H9 (cell line): ENCODE results near the gene NPPC. TPM values are rescaled to one million over a fixed set of nuclear protein-coding genes. Genes with fewer than 3 reads are reported as not detected.

Experiments used
- DNase-seq: peaks from one replicate; pipeline ENCODE4 v3.0.0-alpha.2; 2017
- H2AFZ ChIP-seq: one replicate; pipeline ENCODE4 v1.6.1; 2013; ENCODE audit warnings: mild to moderate bottlenecking, low read length, control low read depth, moderate library complexity
- H2AK5ac ChIP-seq: 2 replicates; pipeline ENCODE4 v1.6.1; 2013; ENCODE audit warnings: low read length, control low read depth, mixed read lengths; ENCODE audit not compliant: insufficient read length
- H2BK120ac ChIP-seq: one replicate; pipeline ENCODE4 v1.6.1; 2013; ENCODE audit warnings: low read depth, mild to moderate bottlenecking, low read length, control low read depth, inconsistent platforms; ENCODE audit not compliant: poor library complexity, severe bottlenecking
- H2BK12ac ChIP-seq: 2 replicates; pipeline ENCODE4 v1.6.1; 2013; ENCODE audit warnings: low read length, control low read depth, mixed read lengths, low read depth; ENCODE audit not compliant: insufficient read length
- H2BK15ac ChIP-seq: 2 replicates; pipeline ENCODE4 v1.6.1; 2013; ENCODE audit warnings: low read depth, low read length, control low read depth
- H2BK20ac ChIP-seq: one replicate; pipeline ENCODE4 v1.6.1; 2013; ENCODE audit warnings: low read depth, mild to moderate bottlenecking, low read length, control low read depth, inconsistent platforms; ENCODE audit not compliant: poor library complexity, severe bottlenecking
- H2BK5ac ChIP-seq: 2 replicates; pipeline ENCODE4 v1.6.1; 2013; ENCODE audit warnings: low read length, control low read depth, mixed read lengths; ENCODE audit not compliant: insufficient read length
- H3K14ac ChIP-seq: 2 replicates; pipeline ENCODE4 v1.6.1; 2013; ENCODE audit warnings: low read length, control low read depth; ENCODE audit not compliant: insufficient read depth
- H3K18ac ChIP-seq: 2 replicates; pipeline ENCODE4 v1.6.1; 2013; ENCODE audit warnings: low read depth, mild to moderate bottlenecking, mixed read lengths, low read length, control low read depth; ENCODE audit not compliant: insufficient read length
- H3K23ac ChIP-seq: 2 replicates; pipeline ENCODE4 v1.6.1; 2013; ENCODE audit warnings: low read length, control low read depth, mixed read lengths, low read depth; ENCODE audit not compliant: insufficient read length
- H3K23me2 ChIP-seq: 2 replicates; pipeline ENCODE4 v1.6.1; 2013; ENCODE audit warnings: low read depth, mild to moderate bottlenecking, mixed read lengths, low read length, control low read depth; ENCODE audit not compliant: insufficient read length, poor library complexity, severe bottlenecking
- H3K27ac ChIP-seq: 2 replicates; pipeline ENCODE4 v1.5.1; 2013; ENCODE audit warnings: low read length, control low read depth, mixed read lengths, low read depth; ENCODE audit not compliant: insufficient read length
- H3K27me3 ChIP-seq: 2 replicates; pipeline ENCODE4 v1.6.1; 2013; ENCODE audit warnings: low read length, control low read depth, inconsistent platforms; ENCODE audit not compliant: insufficient read depth
- H3K4ac ChIP-seq: 2 replicates; pipeline ENCODE4 v1.6.1; 2013; ENCODE audit warnings: low read depth, mild to moderate bottlenecking, control low read depth, inconsistent platforms, low read length, moderate library complexity
- H3K4me1 ChIP-seq: 2 replicates; pipeline ENCODE4 v1.6.1; 2013; ENCODE audit warnings: low read length, control low read depth, inconsistent platforms; ENCODE audit not compliant: insufficient read depth
- H3K4me2 ChIP-seq: 2 replicates; pipeline ENCODE4 v1.6.1; 2013; ENCODE audit warnings: low read length, control low read depth, mixed read lengths; ENCODE audit not compliant: insufficient read length, insufficient read depth
- H3K56ac ChIP-seq: 2 replicates; pipeline ENCODE4 v1.6.1; 2013; ENCODE audit warnings: low read depth, mild to moderate bottlenecking, mixed read lengths, low read length, control low read depth; ENCODE audit not compliant: insufficient read length
- H3K79me1 ChIP-seq: 2 replicates; pipeline ENCODE4 v1.6.1; 2013; ENCODE audit warnings: low read depth, mild to moderate bottlenecking, moderate library complexity, low read length, control low read depth, inconsistent platforms; ENCODE audit not compliant: insufficient read depth, poor library complexity, severe bottlenecking
- H3K79me2 ChIP-seq: 2 replicates; pipeline ENCODE4 v1.6.1; 2013; ENCODE audit warnings: low read length, control low read depth, inconsistent platforms; ENCODE audit not compliant: insufficient read depth
- H3K9ac ChIP-seq: 2 replicates; pipeline ENCODE4 v1.6.1; 2013; ENCODE audit warnings: low read length, control low read depth, mixed read lengths; ENCODE audit not compliant: insufficient read length; ENCODE audit errors: extremely low read depth
- H3K9me3 ChIP-seq: one replicate; pipeline ENCODE4 v1.6.1; 2013; ENCODE audit warnings: low read depth, low read length, inconsistent platforms; ENCODE audit not compliant: control insufficient read depth
- H3T11ph ChIP-seq: one replicate; pipeline ENCODE4 v1.6.1; 2013; ENCODE audit warnings: mild to moderate bottlenecking, low read length, control low read depth, inconsistent platforms
- H4K20me1 ChIP-seq: one replicate; pipeline ENCODE4 v1.6.1; 2013; ENCODE audit not compliant: control insufficient read depth, insufficient read length, insufficient read depth
- H4K5ac ChIP-seq: 2 replicates; pipeline ENCODE4 v1.6.1; 2013; ENCODE audit warnings: low read depth, mild to moderate bottlenecking, mixed read lengths, low read length, control low read depth; ENCODE audit not compliant: insufficient read length
- H4K8ac ChIP-seq: replicated peaks from 2 replicates; pipeline ENCODE4 v1.6.1; 2013; ENCODE audit warnings: low read length, control low read depth, mixed read lengths, low read depth; ENCODE audit not compliant: insufficient read length
- H4K91ac ChIP-seq: 2 replicates; pipeline ENCODE4 v1.6.1; 2013; ENCODE audit warnings: low read depth, mild to moderate bottlenecking, moderate library complexity, mixed read lengths, low read length, control low read depth; ENCODE audit not compliant: insufficient read length
- H3K27ac Mint-ChIP-seq, 3 experiments: 2 replicates in 2 of 3; 3 replicates in 1 of 3; pipeline ENCODE4 v1.8.0; 2020 to 2021; ENCODE audit warnings: mixed read lengths in 3 of 3, mild to moderate bottlenecking in 1 of 3, moderate library complexity in 1 of 3
- H3K27me3 Mint-ChIP-seq: 2 replicates; pipeline ENCODE4 v1.8.0; 2021; ENCODE audit warnings: low read depth, mild to moderate bottlenecking, moderate library complexity, mixed read lengths
- H3K36me3 Mint-ChIP-seq, 3 experiments: 2 replicates in 2 of 3; 3 replicates in 1 of 3; pipeline ENCODE4 v1.8.0; 2020 to 2021; ENCODE audit warnings: low read depth in 3 of 3, mixed read lengths in 3 of 3; ENCODE audit not compliant: insufficient read depth in 1 of 3
- H3K4me1 Mint-ChIP-seq, 2 experiments: 2 replicates each; pipeline ENCODE4 v1.8.0; 2020; ENCODE audit warnings: mixed read lengths in 2 of 2
- H3K4me3 Mint-ChIP-seq, 2 experiments: 2 replicates in 1 of 2; 3 replicates in 1 of 2; pipeline ENCODE4 v1.8.0; 2020 to 2021; ENCODE audit warnings: mild to moderate bottlenecking in 2 of 2, mixed read lengths in 2 of 2, moderate library complexity in 1 of 2
- H3K9me3 Mint-ChIP-seq, 2 experiments: 2 replicates in 1 of 2; 3 replicates in 1 of 2; pipeline ENCODE4 v1.8.0; 2020; ENCODE audit warnings: mild to moderate bottlenecking in 2 of 2, mixed read lengths in 2 of 2, moderate library complexity in 1 of 2
- WGBS: extraction: QIAGEN DNeasy Blood & Tissue Kit; methylation state at CpG from one replicate; pipeline ENCODE4 v1.1.7; 2013; ENCODE audit warnings: missing lambda C conversion rate, low lambda C conversion rate, mixed read lengths; ENCODE audit not compliant: insufficient read length; ENCODE audit errors: extremely low coverage; 5-methylcytosine and 5-hydroxymethylcytosine counted together
- total RNA-seq: library from RNA; stranded (reverse); gene quantifications from 2 replicates; pipeline ENCODE4 v1.2.1, GENCODE V29; 2021
- TF ChIP-seq, protein P1 (sequence below): fragments of 200-600 bp; sonication (generic); conservative IDR thresholded peaks from 3 replicates; pipeline ENCODE4 v1.8.0; 2021; ENCODE audit warnings: antibody characterized with exemption, mild to moderate bottlenecking

Gene NPPC
- total RNA-seq, 1 experiment from 2014 or later: 1.1 TPM

GRCh38 chr2:231935207-231935524 is 9.0 kb upstream of the NPPC start:
- Histone ChIP-seq H2AFZ (no peak overlapping the region), H3K56ac (no peak overlapping the region), H4K20me1 (no peaks in the 10 kb centered on the region), H2AK5ac (no peak overlapping the region), H3K79me2 (no peaks in the 10 kb centered on the region), H4K8ac (no peak overlapping the region), H3K4me2 (no peak overlapping the region), H2BK12ac (no peak overlapping the region), H3K27me3 (no peaks in the 10 kb centered on the region), H3K4ac (no peak overlapping the region), H2BK5ac (no peak overlapping the region), H3K14ac (no peak overlapping the region; the same call in 1 of the 2 replicates), H3K23ac (no peak overlapping the region), H3K23me2 (no peaks in the 10 kb centered on the region), H3K27ac (no peak overlapping the region), H3K4me1 (no peaks in the 10 kb centered on the region), H2BK15ac (no peak overlapping the region), H2BK120ac (no peak overlapping the region), H2BK20ac (no peak overlapping the region), H3K18ac (no peak overlapping the region), H3K9me3 (no peaks in the 10 kb centered on the region), H3K9ac (no peak overlapping the region), H4K5ac (no peak overlapping the region), H4K91ac (no peak overlapping the region), H3K79me1 (no peaks in the 10 kb centered on the region), H3T11ph (no peak overlapping the region)
- Mint-ChIP-seq H3K4me3 (no peak overlapping the region), H3K4me1 (no peaks in the 10 kb centered on the region), H3K36me3 (no peaks in the 10 kb centered on the region), H3K27ac (no peak overlapping the region; a peak in 1 of 7 replicates), H3K9me3 (no peaks in the 10 kb centered on the region; a peak in 1 of 5 replicates), H3K27me3 (peaks cover 13% of the 10 kb centered on the region)
- TF ChIP-seq, protein P1, sequence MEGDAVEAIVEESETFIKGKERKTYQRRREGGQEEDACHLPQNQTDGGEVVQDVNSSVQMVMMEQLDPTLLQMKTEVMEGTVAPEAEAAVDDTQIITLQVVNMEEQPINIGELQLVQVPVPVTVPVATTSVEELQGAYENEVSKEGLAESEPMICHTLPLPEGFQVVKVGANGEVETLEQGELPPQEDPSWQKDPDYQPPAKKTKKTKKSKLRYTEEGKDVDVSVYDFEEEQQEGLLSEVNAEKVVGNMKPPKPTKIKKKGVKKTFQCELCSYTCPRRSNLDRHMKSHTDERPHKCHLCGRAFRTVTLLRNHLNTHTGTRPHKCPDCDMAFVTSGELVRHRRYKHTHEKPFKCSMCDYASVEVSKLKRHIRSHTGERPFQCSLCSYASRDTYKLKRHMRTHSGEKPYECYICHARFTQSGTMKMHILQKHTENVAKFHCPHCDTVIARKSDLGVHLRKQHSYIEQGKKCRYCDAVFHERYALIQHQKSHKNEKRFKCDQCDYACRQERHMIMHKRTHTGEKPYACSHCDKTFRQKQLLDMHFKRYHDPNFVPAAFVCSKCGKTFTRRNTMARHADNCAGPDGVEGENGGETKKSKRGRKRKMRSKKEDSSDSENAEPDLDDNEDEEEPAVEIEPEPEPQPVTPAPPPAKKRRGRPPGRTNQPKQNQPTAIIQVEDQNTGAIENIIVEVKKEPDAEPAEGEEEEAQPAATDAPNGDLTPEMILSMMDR: no peak
- no peak for DNase-seq
- WGBS: no CpG with 5 or more reads among the region's 4 CpGs
